Naive B cell (primary cell): ENCODE measurements around the gene POLR2I. TPM values are rescaled to one million over a fixed set of nuclear protein-coding genes. Genes with fewer than 3 reads are reported as not detected.
A peak's percentile ranks its signal among the peaks of the same experiment; 100 is the strongest.

Source experiments
- ATAC-seq, 2 donors: fragments of 150-1000 bp; cut with Tn5 transposase; 2 replicates each; pipeline ENCODE4 v1.10.0; 2021; ENCODE audit warnings: low read depth in 2 of 2, mild to moderate bottlenecking in 2 of 2, moderate library complexity in 2 of 2
- DNase-seq: peaks from one replicate; pipeline ENCODE4 v3.0.0; 2022
- H3K27ac Mint-ChIP-seq, 6 donors: one replicate each; pipeline ENCODE4 v1.8.0; 2020 to 2022; ENCODE audit warnings: mild to moderate bottlenecking in 6 of 6, mixed read lengths in 6 of 6, moderate library complexity in 5 of 6, inconsistent platforms in 2 of 6
- H3K27me3 Mint-ChIP-seq, 3 donors: one replicate each; pipeline ENCODE4 v1.8.0; 2021 to 2022; ENCODE audit warnings: mixed read lengths in 3 of 3, mild to moderate bottlenecking in 1 of 3
- H3K36me3 Mint-ChIP-seq, 2 donors: one replicate each; pipeline ENCODE4 v1.8.0; 2020 to 2022; ENCODE audit warnings: mixed read lengths in 2 of 2, inconsistent platforms in 1 of 2, mild to moderate bottlenecking in 1 of 2
- H3K4me1 Mint-ChIP-seq, 3 donors: one replicate each; pipeline ENCODE4 v1.8.0; 2020 to 2022; ENCODE audit warnings: mixed read lengths in 3 of 3, inconsistent platforms in 1 of 3, mild to moderate bottlenecking in 1 of 3, moderate library complexity in 1 of 3
- H3K4me3 Mint-ChIP-seq, 8 donors: one replicate each; pipeline ENCODE4 v1.8.0; 2020 to 2022; ENCODE audit warnings: mild to moderate bottlenecking in 8 of 8, mixed read lengths in 8 of 8, moderate library complexity in 8 of 8, inconsistent platforms in 2 of 8
- H3K9me3 Mint-ChIP-seq, 7 donors: one replicate each; pipeline ENCODE4 v1.8.0; 2020 to 2022; ENCODE audit warnings: mixed read lengths in 7 of 7, mild to moderate bottlenecking in 5 of 7, inconsistent platforms in 2 of 7, moderate library complexity in 1 of 7
- polyA plus RNA-seq, 6 donors: library from polyadenylated mRNA; unstranded; fragments of 300-500 nt; fragmentation: Illumina TruSeq; gene quantifications; one replicate each; pipeline ENCODE4 v1.2.3, GENCODE V29; 2021; ENCODE audit warnings: low read depth in 6 of 6

The POLR2I gene
- polyA plus RNA-seq: 100 to 1,000 TPM; 112 to 139 (median 126) TPM

DNA sequence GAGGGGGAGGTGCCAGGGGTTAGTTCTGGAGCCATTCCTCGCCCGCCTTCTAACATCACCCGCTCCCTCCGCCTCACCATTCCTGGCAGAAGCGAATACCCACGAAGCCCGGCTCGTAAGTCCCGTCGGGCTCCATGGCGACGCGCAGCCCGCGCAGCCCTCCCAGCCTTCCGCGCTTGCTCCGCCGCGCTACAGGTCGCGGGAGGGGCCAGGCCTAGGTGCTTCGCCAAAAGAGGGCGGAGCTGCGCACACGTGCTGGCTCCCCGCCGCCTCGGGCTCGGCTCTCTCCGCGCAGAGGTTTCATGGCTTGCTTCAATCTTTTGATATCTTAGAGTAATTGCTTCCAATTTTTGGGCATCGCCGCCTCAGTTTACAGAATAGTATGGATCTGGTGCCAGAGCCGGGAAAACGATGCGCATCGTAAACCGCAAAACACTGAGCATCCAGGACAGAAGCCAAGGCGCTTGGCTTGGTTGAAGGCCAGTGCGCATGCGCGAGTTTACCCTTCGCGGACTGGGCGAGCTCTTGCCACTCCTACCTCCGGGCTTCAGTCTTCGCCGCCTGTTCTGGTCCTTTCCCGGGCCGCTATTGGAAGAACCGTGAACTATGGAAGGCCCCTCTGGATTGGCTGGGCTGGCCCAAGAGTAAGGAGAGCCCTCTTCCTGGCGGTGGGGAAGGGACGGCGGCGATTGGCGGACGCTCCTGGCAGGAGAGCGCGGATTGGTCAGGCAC, at the start of gene POLR2I:
POLR2I (minus strand) TSS at position 155 of the 732 bp plus-strand sequence; CDS start at position 136, 19 bp downstream.
- Mint-ChIP-seq H3K36me3 (peaks cover 5 to 21% of the 10 kb centered on the region in 2 donors), H3K4me3 (peak within 1 kb of the TSS; percentile 81 to 99 (median 96)), H3K27me3 (no peaks in the 10 kb centered on the region), H3K4me1 (peaks cover 38 to 60% (median 49%) of the 10 kb centered on the region in 3 donors), H3K9me3 (no peaks in the 10 kb centered on the region), H3K27ac (peak within 1 kb of the TSS; percentile 98 to 100 (median 98))
- DNase-seq: peak; percentile 98
- ATAC-seq: peak; percentile 81 to 84

DNA sequence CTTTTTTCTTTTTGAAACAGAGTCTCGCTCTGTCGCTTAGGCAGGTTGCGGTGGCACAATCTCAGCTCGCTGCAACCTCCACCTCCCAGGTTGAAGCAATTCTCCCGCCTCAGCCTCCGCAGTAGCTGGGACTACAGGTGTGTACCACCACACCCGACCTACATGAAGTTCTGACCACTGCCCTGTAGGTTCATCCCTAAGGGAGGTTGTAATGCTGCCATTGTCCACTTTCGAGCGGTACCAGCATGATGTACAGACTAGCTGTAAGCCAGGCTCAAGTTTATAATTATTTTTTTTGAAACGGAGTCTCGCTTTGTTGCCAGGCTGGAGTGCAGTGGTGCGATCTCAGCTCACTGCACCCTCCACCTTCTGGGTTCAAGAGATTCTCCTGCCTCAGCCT, 49.1 kb upstream of the POLR2I start:
- DNase-seq (no peak), ATAC-seq (no peak)
- Mint-ChIP-seq H3K27me3 (no peaks in the 10 kb centered on the region), H3K27ac (peak overlapping the region in 1 of 6 donors; percentile 42), H3K9me3 (no peaks in the 10 kb centered on the region), H3K4me1 (no peaks in the 10 kb centered on the region), H3K36me3 (no peaks in the 10 kb centered on the region), H3K4me3 (no peak overlapping the region)

DNA sequence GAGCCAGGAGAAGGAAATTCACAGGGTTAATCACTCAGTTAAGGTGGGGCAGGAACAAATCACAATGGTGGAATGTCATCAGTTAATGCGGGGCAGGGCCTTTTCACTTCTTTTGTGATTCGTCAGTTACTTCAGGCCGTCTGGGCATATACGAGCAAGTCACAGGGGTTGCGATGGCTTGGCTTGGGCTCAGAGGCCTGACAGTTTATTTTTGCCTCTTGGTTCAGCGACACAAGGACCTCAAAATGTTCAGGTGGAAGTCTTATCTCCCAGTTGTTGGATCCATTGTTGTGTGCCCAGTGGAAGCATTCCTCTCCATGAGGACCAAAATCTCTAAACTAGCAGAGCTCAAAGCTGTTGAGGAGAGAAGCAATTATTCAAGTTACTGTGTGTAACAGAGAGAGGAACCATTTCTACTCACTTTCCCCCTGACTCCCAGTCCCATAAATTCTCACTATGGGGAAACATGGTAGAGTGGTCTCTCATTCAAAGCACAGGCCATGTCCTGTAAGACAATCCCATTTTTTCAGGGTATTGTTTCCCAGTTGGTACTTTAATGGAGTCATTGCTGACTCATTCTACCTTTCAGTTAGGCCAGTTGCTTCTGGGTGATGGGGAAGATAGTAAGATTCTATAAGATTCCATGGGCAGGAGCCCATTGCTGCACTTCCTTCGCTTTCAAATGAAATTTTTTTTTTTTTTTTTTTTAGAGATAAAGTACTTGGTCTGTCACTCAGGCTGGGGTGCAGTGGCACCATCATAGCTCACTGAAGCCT, 46.3 kb upstream of the POLR2I start:
- Mint-ChIP-seq H3K27me3 (no peaks in the 10 kb centered on the region), H3K4me1 (no peaks in the 10 kb centered on the region), H3K36me3 (no peaks in the 10 kb centered on the region), H3K4me3 (no peak overlapping the region), H3K9me3 (no peaks in the 10 kb centered on the region), H3K27ac (no peak overlapping the region)
- DNase-seq: no peak
- no peak for ATAC-seq

DNA sequence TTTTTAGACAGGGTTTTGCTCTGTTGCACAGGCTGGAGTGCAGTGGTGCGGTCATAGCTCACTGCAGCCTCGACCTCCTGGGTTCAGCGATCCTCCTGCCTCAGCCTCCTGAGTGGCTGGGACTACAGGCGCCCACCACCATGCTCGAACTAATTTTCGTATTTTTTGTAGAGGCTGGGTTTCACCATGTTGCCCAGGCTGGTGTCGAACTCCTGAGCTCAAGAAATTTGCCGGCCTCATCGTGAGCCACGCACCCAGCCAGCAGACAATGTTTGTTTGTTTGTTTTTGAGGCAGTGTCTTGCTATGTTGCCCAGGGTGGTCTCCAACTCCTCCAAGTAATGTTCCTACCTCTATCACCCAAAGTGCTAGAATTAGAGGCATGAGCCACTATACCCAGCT, 38.5 kb upstream of the POLR2I start:
- H3K27me3 Mint-ChIP-seq: no peaks in the 10 kb centered on the region
- peaks cover 7 to 16% of the 10 kb centered on the region in 2 donors for H3K36me3 Mint-ChIP-seq
- no peak overlapping the region for H3K4me3 Mint-ChIP-seq
- ATAC-seq (no peak), DNase-seq (no peak)
- no peaks in the 10 kb centered on the region for H3K9me3 Mint-ChIP-seq
- peak overlapping the region in 2 of 6 donors; percentile 28 to 37 for H3K27ac Mint-ChIP-seq
- peaks cover 6 to 12% (median 8%) of the 10 kb centered on the region in 3 donors for H3K4me1 Mint-ChIP-seq

DNA sequence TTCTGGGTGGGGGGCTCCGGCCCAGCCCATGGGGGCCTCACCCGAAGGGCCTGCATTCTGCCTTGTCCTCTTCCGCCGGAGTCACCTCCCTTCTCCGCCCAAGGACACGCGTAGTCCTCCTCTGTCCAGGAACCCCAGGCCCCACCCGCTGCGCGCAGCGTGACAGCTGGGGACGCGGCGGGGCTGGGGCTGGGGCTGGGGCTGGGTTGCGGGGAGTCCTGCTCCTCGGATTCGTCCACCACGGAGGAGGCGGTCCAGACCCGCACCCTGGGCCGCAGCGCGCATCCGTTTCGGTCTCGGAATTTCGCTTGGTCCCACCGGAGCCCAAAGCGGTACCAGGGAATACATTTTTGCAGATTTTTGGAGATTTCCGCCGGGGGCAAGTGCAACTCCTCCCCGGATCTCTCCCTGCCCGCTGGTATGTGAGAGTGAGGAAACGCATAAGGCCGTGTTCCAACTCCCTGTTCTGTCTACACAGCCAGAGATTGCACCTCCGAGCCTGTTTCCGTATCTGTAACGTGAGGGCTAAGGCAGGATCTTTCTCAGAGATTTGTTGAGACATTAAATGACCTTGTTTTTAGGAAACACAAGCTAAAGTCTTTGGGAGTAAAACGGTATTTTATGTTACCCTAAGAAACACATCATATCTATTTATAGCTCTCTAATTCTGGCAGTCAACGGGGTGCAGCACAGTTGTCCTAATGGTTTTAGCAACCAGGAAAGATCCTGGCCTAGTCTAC, 37.8 kb upstream of the POLR2I start, which contains the start of gene COX7A1:
COX7A1 (minus strand) TSS at position 96 of the 740 bp plus-strand sequence; CDS start at position 56, 40 bp downstream.
- H3K9me3 Mint-ChIP-seq: no peaks in the 10 kb centered on the region
- H3K27ac Mint-ChIP-seq: peak within 1 kb of the TSS in 2 of 6 donors; percentile 28 to 37
- H3K4me3 Mint-ChIP-seq: peak within 1 kb of the TSS in 4 of 8 donors; percentile 20 to 71 (median 48)
- H3K27me3 Mint-ChIP-seq: no peaks in the 10 kb centered on the region
- ATAC-seq: peak in 1 of 2 donors; percentile 36
- peaks cover 6 to 12% (median 8%) of the 10 kb centered on the region in 3 donors for H3K4me1 Mint-ChIP-seq
- peaks cover 7 to 16% of the 10 kb centered on the region in 2 donors for H3K36me3 Mint-ChIP-seq
- no peak for DNase-seq

DNA sequence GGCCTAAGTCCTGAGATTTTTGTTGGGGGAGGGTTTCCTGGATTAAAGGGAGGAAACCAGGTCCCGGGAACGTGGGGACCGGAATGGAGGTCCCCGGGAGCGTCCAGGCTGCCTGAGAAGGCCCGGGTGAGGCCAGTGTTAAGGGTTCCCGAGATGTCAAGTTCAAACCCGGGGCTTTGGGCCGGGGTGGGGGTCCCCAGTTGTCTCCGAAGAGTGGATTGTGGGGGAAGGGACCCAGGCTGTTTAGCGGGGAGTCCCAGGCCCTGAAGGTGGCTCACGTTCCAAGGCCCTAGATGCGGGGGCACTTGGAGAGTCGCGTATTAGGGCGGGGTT, 37.3 kb upstream of the POLR2I start:
- H3K27me3 Mint-ChIP-seq: no peaks in the 10 kb centered on the region
- H3K4me3 Mint-ChIP-seq: peak overlapping the region in 1 of 8 donors; percentile 47
- H3K4me1 Mint-ChIP-seq: peaks cover 6 to 12% (median 11%) of the 10 kb centered on the region in 3 donors
- H3K9me3 Mint-ChIP-seq: no peaks in the 10 kb centered on the region
- ATAC-seq: no peak
- peaks cover 7 to 20% of the 10 kb centered on the region in 2 donors for H3K36me3 Mint-ChIP-seq
- no peak overlapping the region for H3K27ac Mint-ChIP-seq
- no peak for DNase-seq

DNA sequence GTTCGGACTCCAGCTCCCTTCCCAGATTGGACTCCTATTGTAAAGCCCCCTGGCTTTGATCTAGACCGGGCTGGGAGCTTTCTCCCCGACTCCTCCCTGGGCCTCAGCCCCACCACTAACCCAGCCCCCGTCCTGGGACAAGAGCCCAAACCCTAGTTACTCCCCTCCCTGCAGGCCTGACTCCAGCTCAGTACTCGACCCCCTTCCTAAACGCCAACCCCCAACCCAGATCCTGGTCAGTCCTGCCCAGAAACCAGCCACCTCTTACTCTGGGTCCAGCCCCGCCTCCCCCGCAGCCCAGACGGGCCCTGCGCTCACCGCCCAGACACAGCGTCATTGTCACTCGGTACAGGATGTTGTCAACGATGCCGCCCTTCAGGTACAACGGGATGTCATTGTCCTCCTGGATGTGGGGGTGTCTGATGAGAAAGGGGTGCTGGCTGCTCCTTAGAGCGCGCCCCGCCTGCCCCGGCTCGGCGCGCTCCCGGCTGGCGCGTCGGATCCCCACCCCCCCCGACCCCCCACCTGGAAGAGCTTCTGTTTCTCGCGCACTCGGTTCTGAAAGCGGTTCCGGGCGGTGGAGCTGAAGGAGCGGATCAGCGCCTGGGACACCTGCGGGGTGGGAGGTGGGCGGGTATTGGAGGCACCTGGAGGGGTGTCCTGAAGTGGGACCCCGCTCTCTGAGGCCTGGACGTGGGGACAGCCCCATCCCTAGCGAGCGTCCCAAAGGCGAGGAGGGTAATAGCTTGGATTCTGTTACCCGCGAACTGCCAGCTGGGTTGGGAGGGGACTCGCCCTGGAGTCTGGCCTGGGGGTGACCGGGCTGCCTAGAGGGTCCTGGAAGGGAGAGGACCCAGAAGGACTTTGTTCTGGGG, 36.7 kb upstream of the POLR2I start:
- H3K36me3 Mint-ChIP-seq: peaks cover 7 to 27% of the 10 kb centered on the region in 2 donors
- H3K9me3 Mint-ChIP-seq: no peaks in the 10 kb centered on the region
- H3K27me3 Mint-ChIP-seq: no peaks in the 10 kb centered on the region
- peaks cover 6 to 14% (median 12%) of the 10 kb centered on the region in 3 donors for H3K4me1 Mint-ChIP-seq
- no peak for DNase-seq
- ATAC-seq: no peak
- peak overlapping the region in 2 of 8 donors; percentile 25 to 47 for H3K4me3 Mint-ChIP-seq
- H3K27ac Mint-ChIP-seq: peak overlapping the region in 1 of 6 donors; percentile 68

DNA sequence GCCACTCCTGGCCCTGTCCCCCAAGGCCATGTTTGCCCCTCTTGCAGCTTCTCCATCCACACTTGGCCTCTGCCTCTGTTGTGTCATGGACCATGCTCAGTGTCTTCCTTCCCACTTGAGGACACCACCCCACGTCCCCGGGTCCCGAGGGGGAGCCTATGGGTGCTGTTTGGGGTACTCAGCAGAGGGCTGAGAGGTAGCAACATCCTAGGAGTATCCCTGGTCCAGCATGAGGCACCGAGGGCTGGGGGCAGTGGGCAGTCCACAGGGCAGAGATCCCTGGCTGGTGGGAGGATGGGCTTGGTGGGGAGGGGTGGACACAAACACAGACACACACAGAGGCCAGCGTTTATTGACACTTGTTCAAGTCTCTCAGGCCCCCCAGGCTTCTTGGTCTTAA, 35.9 kb upstream of the POLR2I start:
- H3K9me3 Mint-ChIP-seq: no peaks in the 10 kb centered on the region
- H3K36me3 Mint-ChIP-seq: peaks cover 7 to 31% of the 10 kb centered on the region in 2 donors
- peaks cover 6 to 16% (median 12%) of the 10 kb centered on the region in 3 donors for H3K4me1 Mint-ChIP-seq
- no peak overlapping the region for H3K4me3 Mint-ChIP-seq
- no peak for DNase-seq
- no peaks in the 10 kb centered on the region for H3K27me3 Mint-ChIP-seq
- peak overlapping the region in 1 of 6 donors; percentile 79 for H3K27ac Mint-ChIP-seq
- no peak for ATAC-seq

DNA sequence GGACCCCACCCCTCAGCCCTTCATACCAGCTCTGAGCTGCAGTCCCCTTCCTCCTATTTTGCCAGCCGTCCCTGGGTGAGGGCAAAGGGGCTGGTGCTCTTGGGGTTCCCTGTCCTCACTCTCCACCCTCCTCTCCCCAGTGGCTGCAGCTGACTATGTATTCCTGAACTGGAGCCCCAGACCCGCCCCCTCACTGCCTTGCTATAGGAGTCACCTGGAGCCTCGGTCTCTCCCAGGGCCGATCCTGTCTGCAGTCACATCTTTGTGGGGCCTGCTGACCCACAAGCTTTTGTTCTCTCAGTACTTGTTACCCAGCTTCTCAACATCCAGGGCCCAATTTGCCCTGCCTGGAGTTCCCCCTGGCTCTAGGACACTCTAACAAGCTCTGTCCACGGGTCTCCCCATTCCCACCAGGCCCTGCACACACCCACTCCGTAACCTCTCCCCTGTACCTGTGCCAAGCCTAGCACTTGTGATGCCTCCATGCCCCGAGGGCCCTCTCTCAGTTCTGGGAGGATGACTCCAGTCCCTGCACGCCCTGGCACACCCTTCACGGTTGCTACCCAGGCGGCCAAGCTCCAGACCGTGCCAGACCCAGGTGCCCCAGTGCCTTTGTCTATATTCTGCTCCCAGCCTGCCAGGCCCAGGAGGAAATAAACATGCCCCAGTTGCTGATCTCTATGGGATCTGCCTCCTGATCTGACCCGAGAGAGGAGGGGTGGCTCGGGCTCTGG, 35.2 kb upstream of the POLR2I start:
- DNase-seq (no peak), ATAC-seq (no peak)
- Mint-ChIP-seq H3K4me3 (peak overlapping the region in 1 of 8 donors; percentile 32), H3K27me3 (no peaks in the 10 kb centered on the region), H3K36me3 (peaks cover 7 to 31% of the 10 kb centered on the region in 2 donors), H3K9me3 (no peaks in the 10 kb centered on the region), H3K4me1 (peaks cover 6 to 16% (median 12%) of the 10 kb centered on the region in 3 donors), H3K27ac (peak overlapping the region in 2 of 6 donors; percentile 42 to 63)

DNA sequence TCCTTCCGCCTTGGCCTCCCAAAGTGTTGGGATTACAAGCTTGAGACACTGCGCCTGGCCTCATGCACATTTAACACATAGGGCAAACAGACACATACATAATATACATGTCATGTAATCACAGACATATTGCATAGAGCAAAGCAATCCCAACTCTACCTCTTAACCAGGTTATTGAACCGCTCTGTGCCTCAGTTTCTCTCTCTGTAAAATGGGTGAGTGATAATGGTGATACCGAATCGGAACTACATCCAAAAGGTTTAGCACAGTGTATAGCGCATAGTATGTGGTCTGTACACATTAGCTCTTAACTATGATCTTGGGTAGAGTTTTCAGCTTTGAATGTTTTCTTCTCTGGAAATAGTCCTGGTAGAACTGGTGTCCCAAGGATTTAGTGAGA, 29.9 kb upstream of the POLR2I start:
- Mint-ChIP-seq H3K9me3 (peaks cover 0 to 5% (median 0%) of the 10 kb centered on the region in 7 donors), H3K27me3 (no peaks in the 10 kb centered on the region), H3K4me1 (peaks cover 14 to 27% (median 15%) of the 10 kb centered on the region in 3 donors), H3K27ac (no peak overlapping the region), H3K4me3 (peak overlapping the region in 1 of 8 donors; percentile 64), H3K36me3 (peaks cover 9 to 38% of the 10 kb centered on the region in 2 donors)
- no peak for DNase-seq
- no peak for ATAC-seq

DNA sequence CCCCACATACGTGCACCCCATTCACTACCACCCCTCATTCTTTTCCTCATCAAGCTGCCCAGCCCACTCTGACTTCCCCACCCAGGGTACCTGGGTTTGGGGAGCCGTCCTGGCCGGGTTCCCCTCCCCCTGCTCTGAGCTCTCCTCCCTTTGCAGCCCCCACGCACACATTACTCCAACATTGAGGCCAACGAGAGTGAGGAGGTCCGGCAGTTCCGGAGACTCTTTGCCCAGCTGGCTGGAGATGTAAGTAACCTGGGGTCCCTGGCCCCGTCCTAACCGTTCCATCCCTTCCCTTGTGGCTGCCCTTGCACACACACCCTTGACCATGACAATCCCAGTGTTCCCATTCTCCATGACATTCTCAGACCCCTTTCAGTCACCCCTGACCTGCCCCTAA, 27.8 kb upstream of the POLR2I start:
- H3K36me3 Mint-ChIP-seq: peaks cover 8 to 33% of the 10 kb centered on the region in 2 donors
- no peak for ATAC-seq

DNA sequence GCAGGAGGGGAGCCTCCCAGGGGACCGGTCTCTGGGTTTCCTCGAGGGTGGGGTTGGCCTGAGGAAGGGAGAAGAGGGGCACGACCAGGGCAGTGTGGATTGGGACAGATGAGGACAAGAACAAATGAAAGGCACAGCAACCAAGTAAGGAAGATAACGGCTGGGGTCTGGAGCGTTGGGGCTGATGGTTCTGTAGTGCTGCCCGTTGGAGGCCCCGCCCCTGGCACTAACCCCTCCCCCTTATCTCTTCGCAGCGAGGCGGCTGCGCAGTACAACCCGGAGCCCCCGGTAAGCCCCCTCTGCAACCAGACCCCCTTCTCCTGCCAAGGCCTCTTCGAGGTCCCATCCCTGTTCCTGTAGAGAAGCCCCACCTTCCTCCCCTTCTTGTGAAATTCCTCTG, 27.4 kb upstream of the POLR2I start:
- peaks cover 8 to 29% of the 10 kb centered on the region in 2 donors for H3K36me3 Mint-ChIP-seq
- H3K4me3 Mint-ChIP-seq: peak overlapping the region in 4 of 8 donors; percentile 55 to 99 (median 96)
- H3K27ac Mint-ChIP-seq: peak overlapping the region in 2 of 6 donors; percentile 57 to 81

More for the DNA sequence above, 27.8 kb upstream of the POLR2I start:
- peak overlapping the region in 6 of 8 donors; percentile 29 to 99 (median 56) for H3K4me3 Mint-ChIP-seq
- H3K9me3 Mint-ChIP-seq: peaks cover 0 to 5% (median 0%) of the 10 kb centered on the region in 7 donors
- H3K4me1 Mint-ChIP-seq: peaks cover 10 to 24% (median 15%) of the 10 kb centered on the region in 3 donors
- H3K27ac Mint-ChIP-seq: peak overlapping the region in 2 of 6 donors; percentile 57 to 60
- no peak for DNase-seq
- no peaks in the 10 kb centered on the region for H3K27me3 Mint-ChIP-seq

More for the DNA sequence above, 27.4 kb upstream of the POLR2I start:
- no peak for ATAC-seq
- Mint-ChIP-seq H3K9me3 (peaks cover 0 to 5% (median 0%) of the 10 kb centered on the region in 7 donors), H3K4me1 (peaks cover 10 to 21% (median 15%) of the 10 kb centered on the region in 3 donors), H3K27me3 (no peaks in the 10 kb centered on the region)
- no peak for DNase-seq
